ENCODE measurements around the gene VN1R4.
"Not testable (repeated sequence)": the region's sequence is repeated elsewhere in the genome, so short reads cannot be mapped to it uniquely, and the experiment has no call there.

The VN1R4 gene

DNA sequence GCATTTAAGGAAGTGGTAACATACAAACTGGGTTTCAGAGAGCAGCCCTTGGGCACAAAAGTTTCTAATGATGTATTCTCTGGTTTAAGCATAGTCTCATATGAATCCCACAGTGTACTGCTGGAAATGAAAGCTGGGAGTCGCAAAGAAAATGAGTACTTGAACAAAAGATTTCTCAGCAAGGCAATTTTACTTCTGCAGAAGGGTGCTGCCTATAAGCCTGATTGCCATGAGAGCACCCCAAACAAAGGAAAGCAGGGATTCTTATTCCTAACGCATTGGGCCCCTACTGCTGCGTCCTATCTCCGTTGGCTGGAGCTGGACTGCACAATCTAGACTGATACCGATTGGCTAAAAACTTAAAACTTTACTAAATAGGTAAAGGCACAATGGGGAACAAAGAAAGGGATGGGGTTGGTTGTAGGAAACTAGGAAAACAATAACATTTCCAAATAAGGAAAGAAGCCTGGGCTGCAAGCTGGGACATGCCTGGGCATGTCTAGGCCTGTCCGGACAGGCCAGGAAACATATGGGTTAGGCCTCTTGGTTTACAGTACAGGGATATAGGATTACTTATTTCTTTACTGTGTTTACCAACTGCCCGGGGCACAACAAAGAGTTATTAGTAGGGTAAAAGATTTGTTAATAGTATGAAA lies 27.4 kb upstream of the VN1R4 start:
- H3K4me3 ChIP-seq (ENCODE audit: insufficient read depth, low read length, poor library complexity, severe bottlenecking): no peak overlapping the region
- H3K9me3 ChIP-seq (ENCODE audit: insufficient read depth, low read length): peaks cover 28% of the 10 kb centered on the region; the same call in 1 of the 2 replicates

DNA sequence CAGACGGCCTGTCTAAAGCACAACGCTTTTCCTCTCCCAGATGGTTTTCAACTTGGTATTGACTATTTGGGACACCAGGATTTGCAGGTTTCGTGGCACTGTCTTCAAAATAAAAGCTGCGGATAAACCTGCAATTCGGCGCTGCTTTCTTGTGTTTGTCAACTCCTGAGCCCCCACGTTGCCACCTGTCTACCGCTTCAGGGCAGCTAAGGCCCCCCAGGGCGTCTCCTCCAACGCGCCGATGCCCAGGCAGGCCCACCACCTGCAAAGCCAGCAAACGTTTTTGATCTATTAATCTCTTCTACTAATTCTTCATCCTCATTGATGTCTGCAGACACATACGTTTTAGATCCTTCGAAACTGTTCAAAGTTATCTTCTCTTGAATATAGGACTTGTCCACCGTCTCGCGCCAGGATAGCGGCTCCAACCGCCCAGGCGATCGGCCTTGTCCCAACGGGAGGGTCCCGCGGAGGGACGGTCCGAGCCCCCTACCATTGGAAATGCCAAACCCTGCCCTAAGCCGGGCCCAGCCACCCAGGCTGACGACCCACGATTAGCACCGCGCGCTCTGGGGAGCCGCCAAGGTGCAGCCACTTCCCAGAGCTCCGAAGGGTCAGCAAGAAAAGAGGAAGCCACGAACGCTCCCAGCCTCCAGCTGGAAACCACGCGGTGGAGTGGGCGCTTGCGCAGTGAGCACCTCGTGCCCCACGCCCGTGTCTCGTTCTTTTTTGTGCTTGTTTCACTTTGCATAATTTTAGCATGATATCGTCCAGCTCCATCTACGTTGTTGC lies 23.4 kb upstream of the VN1R4 start:
- H3K9me2 ChIP-seq (replicated peaks; ENCODE audit: insufficient read depth, low read length): no peaks in the 10 kb centered on the region
- H3K9ac ChIP-seq (ENCODE audit: low read length): no peak overlapping the region
- H3K9me3 ChIP-seq (ENCODE audit: insufficient read depth, low read length): peaks cover 25% of the 10 kb centered on the region; the same call in 1 of the 2 replicates
- no peaks in the 10 kb centered on the region for H3F3A ChIP-seq (ENCODE audit: insufficient read depth)
- no peaks in the 10 kb centered on the region for H3K27me3 ChIP-seq (ENCODE audit: low read length)
- H3K4me2 ChIP-seq (ENCODE audit: low read depth, low read length, poor library complexity, severe bottlenecking): no peak overlapping the region
- no peaks in the 10 kb centered on the region for H3K79me2 ChIP-seq (ENCODE audit: insufficient read depth, low read length)
- TF ChIP-seq, protein P1, sequence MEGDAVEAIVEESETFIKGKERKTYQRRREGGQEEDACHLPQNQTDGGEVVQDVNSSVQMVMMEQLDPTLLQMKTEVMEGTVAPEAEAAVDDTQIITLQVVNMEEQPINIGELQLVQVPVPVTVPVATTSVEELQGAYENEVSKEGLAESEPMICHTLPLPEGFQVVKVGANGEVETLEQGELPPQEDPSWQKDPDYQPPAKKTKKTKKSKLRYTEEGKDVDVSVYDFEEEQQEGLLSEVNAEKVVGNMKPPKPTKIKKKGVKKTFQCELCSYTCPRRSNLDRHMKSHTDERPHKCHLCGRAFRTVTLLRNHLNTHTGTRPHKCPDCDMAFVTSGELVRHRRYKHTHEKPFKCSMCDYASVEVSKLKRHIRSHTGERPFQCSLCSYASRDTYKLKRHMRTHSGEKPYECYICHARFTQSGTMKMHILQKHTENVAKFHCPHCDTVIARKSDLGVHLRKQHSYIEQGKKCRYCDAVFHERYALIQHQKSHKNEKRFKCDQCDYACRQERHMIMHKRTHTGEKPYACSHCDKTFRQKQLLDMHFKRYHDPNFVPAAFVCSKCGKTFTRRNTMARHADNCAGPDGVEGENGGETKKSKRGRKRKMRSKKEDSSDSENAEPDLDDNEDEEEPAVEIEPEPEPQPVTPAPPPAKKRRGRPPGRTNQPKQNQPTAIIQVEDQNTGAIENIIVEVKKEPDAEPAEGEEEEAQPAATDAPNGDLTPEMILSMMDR (IDR thresholded peaks at IDR 0.05; ENCODE audit: insufficient read depth, low read length, poor library complexity, severe bottlenecking): no peak
- no peak for TF ChIP-seq EZH2phosphoT487 (conservative IDR thresholded peaks at IDR 0.05; ENCODE audit: low read length)
- no peak overlapping the region for H3K4me3 ChIP-seq (ENCODE audit: insufficient read depth, low read length, poor library complexity, severe bottlenecking)
- no peak overlapping the region for H2AFZ ChIP-seq (ENCODE audit: low read depth, low read length, severe bottlenecking)
- no peaks in the 10 kb centered on the region for H3K36me3 ChIP-seq (ENCODE audit: low read length)
- H3K27ac ChIP-seq (ENCODE audit: low read depth, low read length): no peak overlapping the region
- H4K20me1 ChIP-seq (ENCODE audit: low read depth, low read length): no peaks in the 10 kb centered on the region

More for the DNA sequence above, 27.4 kb upstream of the VN1R4 start:
- Histone ChIP-seq H3K4me2 (ENCODE audit: low read depth, low read length, poor library complexity, severe bottlenecking) (no peak overlapping the region), H3K27ac (ENCODE audit: low read depth, low read length) (no peak overlapping the region), H4K20me1 (ENCODE audit: low read depth, low read length) (no peaks in the 10 kb centered on the region), H3K27me3 (ENCODE audit: low read length) (no peaks in the 10 kb centered on the region), H2AFZ (ENCODE audit: low read depth, low read length, severe bottlenecking) (no peak overlapping the region), H3K9me2 (replicated peaks; ENCODE audit: insufficient read depth, low read length) (no peaks in the 10 kb centered on the region), H3K9ac (ENCODE audit: low read length) (no peak overlapping the region), H3K79me2 (ENCODE audit: insufficient read depth, low read length) (no peaks in the 10 kb centered on the region), H3K36me3 (ENCODE audit: low read length) (no peaks in the 10 kb centered on the region), H3F3A (ENCODE audit: insufficient read depth) (no peaks in the 10 kb centered on the region)
- TF ChIP-seq, protein P1 (IDR thresholded peaks at IDR 0.05; ENCODE audit: insufficient read depth, low read length, poor library complexity, severe bottlenecking): no peak
- no peak for TF ChIP-seq EZH2phosphoT487 (conservative IDR thresholded peaks at IDR 0.05; ENCODE audit: low read length)

- Histone ChIP-seq H3K9me2 (replicated peaks; ENCODE audit: insufficient read depth, low read length) (no peaks in the 10 kb centered on the region), H3F3A (ENCODE audit: insufficient read depth) (no peaks in the 10 kb centered on the region), H3K9me3 (ENCODE audit: insufficient read depth, low read length) (no peaks in the 10 kb centered on the region), H3K36me3 (ENCODE audit: low read length) (no peaks in the 10 kb centered on the region), H3K9ac (ENCODE audit: low read length) (no peak overlapping the region), H3K79me2 (ENCODE audit: insufficient read depth, low read length) (no peaks in the 10 kb centered on the region), H3K4me2 (ENCODE audit: low read depth, low read length, poor library complexity, severe bottlenecking) (no peak overlapping the region), H3K27ac (ENCODE audit: low read depth, low read length) (no peak overlapping the region), H3K4me3 (ENCODE audit: insufficient read depth, low read length, poor library complexity, severe bottlenecking) (no peak overlapping the region), H3K27me3 (ENCODE audit: low read length) (no peaks in the 10 kb centered on the region), H4K20me1 (ENCODE audit: low read depth, low read length) (no peaks in the 10 kb centered on the region), H2AFZ (ENCODE audit: low read depth, low read length, severe bottlenecking) (no peak overlapping the region)
- TF ChIP-seq, protein P1 (IDR thresholded peaks at IDR 0.05; ENCODE audit: insufficient read depth, low read length, poor library complexity, severe bottlenecking): no peak
- TF ChIP-seq EZH2phosphoT487 (conservative IDR thresholded peaks at IDR 0.05; ENCODE audit: low read length): no peak
These were observed 17.6 kb upstream of the VN1R4 start for GRCh38 chr19:53285087-53285486.

GRCh38 chr19:53281947-53282346 lies 14.4 kb upstream of the VN1R4 start:
- not testable (repeated sequence) for H3K9me2 ChIP-seq (replicated peaks; ENCODE audit: insufficient read depth, low read length); H3K79me2 ChIP-seq (ENCODE audit: insufficient read depth, low read length); H3K9ac ChIP-seq (ENCODE audit: low read length); H3K4me3 ChIP-seq (ENCODE audit: insufficient read depth, low read length, poor library complexity, severe bottlenecking); H3K4me2 ChIP-seq (ENCODE audit: low read depth, low read length, poor library complexity, severe bottlenecking); H3K9me3 ChIP-seq (ENCODE audit: insufficient read depth, low read length); H3K36me3 ChIP-seq (ENCODE audit: low read length); H3F3A ChIP-seq (ENCODE audit: insufficient read depth); H3K27me3 ChIP-seq (ENCODE audit: low read length); H4K20me1 ChIP-seq (ENCODE audit: low read depth, low read length); H2AFZ ChIP-seq (ENCODE audit: low read depth, low read length, severe bottlenecking); H3K27ac ChIP-seq (ENCODE audit: low read depth, low read length)
